HG02938 (cell line): ENCODE data around the gene TPBGL.

Experiments
- ATAC-seq: cut with Tn5 transposase; IDR thresholded peaks from one replicate; pipeline ENCODE4 v1.9.1; 2021; ENCODE audit warnings: mild to moderate bottlenecking, moderate library complexity; ENCODE audit not compliant: unreplicated experiment

Gene TPBGL

GRCh38 chr11:75205564-75206020 is 35.0 kb upstream of the TPBGL start:
- no peak for ATAC-seq

- ATAC-seq, result no peak
Observed at GRCh38 chr11:75208446-75208845, 32.1 kb upstream of the TPBGL start.

- ATAC-seq, result no peak
Observed at GRCh38 chr11:75212411-75212810, 28.2 kb upstream of the TPBGL start.

GRCh38 chr11:75214411-75214821 is 26.2 kb upstream of the TPBGL start:
- ATAC-seq, result no peak

GRCh38 chr11:75214843-75215242 is 25.7 kb upstream of the TPBGL start:
- no peak for ATAC-seq

- no peak for ATAC-seq
Observed at GRCh38 chr11:75219869-75220268, 20.7 kb upstream of the TPBGL start.

- no peak for ATAC-seq
Observed at GRCh38 chr11:75223954-75224643, 16.5 kb upstream of the TPBGL start.

- no peak for ATAC-seq
Observed at GRCh38 chr11:75225794-75226193, 14.8 kb upstream of the TPBGL start.

GRCh38 chr11:75229466-75229865 is 11.1 kb upstream of the TPBGL start:
- no peak for ATAC-seq

GRCh38 chr11:75230621-75231020 is 10.0 kb upstream of the TPBGL start:
- ATAC-seq, result no peak

- no peak for ATAC-seq
Observed at GRCh38 chr11:75233754-75234172, 6.8 kb upstream of the TPBGL start.

- no peak for ATAC-seq
Observed at GRCh38 chr11:75236062-75236461, 4.5 kb upstream of the TPBGL start.

GRCh38 chr11:75237050-75237449 is 3.5 kb upstream of the TPBGL start:
- no peak for ATAC-seq

- ATAC-seq, result no peak
Observed at GRCh38 chr11:75238595-75239440, 1.8 kb upstream of the TPBGL start.

- no peak for ATAC-seq
Observed at GRCh38 chr11:75239531-75240290, 863 bp upstream of the TPBGL start.

- peak; percentile 72 for ATAC-seq
Observed at GRCh38 chr11:75241036-75241905, 697 bp downstream of the TPBGL start.

- peak; percentile 30 for ATAC-seq
Observed at GRCh38 chr11:75241906-75242644, 1.5 kb downstream of the TPBGL start.

GRCh38 chr11:75242722-75243600 is 2.4 kb downstream of the TPBGL start:
- no peak for ATAC-seq
